ENCODE data around the gene CD44. TPM values are rescaled to one million over a fixed set of nuclear protein-coding genes. Genes with fewer than 3 reads are reported as not detected.

The CD44 gene
- total and polyA plus RNA-seq, 10 donors: 60.9 to 521 (median 317) TPM

DNA sequence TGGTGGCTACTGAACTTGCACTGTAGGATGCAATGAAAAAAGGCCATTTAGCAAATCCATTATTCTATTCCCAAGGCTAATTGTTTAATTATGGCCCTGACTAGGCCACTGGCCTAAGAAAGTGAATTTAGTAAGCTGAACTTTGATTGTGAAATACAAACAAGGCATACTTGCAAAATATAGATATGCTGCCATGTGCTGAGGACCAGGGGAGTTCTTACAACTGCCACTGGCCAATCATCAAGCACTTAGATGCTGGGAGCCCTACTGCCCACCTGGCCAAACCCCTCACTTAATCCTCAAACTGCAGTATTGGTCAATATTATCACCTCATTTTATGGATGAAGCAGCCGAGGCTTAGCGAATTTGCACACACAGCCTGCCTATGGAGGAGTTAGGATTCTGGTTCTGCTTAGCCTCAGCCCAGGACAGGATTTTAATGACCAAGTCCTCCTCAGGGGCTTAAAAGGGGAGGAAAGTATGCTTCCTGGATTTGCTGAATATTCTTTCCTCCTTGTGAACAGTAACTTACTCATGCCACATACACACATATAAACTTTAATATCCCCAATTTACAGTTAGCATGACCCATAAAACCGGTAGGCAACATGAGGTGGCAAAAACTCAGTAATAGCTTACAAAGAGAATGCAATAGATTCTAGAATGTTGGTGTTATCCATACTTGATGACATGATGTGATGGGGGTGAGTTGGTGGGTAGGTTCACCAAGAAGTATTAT is 39.3 kb downstream of the CD44 start:
- DNase-seq: no peak
- Histone ChIP-seq H3K4me1 (peaks cover 37 to 96% (median 86%) of the 10 kb centered on the region in 6 donors), H3K27ac (peak overlapping the region in 6 of 8 donors; percentile 36 to 89 (median 56)), H3K27me3 (replicated peaks in 1 of 7) (no peaks in the 10 kb centered on the region), H3K4me3 (no peak overlapping the region), H3K9me3 (no peaks in the 10 kb centered on the region), H3K36me3 (peaks cover 0 to 66% (median 44%) of the 10 kb centered on the region in 6 donors)
- TF ChIP-seq POLR2AphosphoS5 (IDR thresholded peaks at IDR 0.05): no peak
- TF ChIP-seq, protein P1, sequence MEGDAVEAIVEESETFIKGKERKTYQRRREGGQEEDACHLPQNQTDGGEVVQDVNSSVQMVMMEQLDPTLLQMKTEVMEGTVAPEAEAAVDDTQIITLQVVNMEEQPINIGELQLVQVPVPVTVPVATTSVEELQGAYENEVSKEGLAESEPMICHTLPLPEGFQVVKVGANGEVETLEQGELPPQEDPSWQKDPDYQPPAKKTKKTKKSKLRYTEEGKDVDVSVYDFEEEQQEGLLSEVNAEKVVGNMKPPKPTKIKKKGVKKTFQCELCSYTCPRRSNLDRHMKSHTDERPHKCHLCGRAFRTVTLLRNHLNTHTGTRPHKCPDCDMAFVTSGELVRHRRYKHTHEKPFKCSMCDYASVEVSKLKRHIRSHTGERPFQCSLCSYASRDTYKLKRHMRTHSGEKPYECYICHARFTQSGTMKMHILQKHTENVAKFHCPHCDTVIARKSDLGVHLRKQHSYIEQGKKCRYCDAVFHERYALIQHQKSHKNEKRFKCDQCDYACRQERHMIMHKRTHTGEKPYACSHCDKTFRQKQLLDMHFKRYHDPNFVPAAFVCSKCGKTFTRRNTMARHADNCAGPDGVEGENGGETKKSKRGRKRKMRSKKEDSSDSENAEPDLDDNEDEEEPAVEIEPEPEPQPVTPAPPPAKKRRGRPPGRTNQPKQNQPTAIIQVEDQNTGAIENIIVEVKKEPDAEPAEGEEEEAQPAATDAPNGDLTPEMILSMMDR (IDR thresholded peaks at IDR 0.05 in 8 of 11, conservative IDR thresholded peaks at IDR 0.05 in 3 of 11): no peak
- no peak for TF ChIP-seq POLR2A (IDR thresholded peaks at IDR 0.05)
- 91 to 97% (median 94%) methylated on average over 3 of the region's 3 CpGs for WGBS, 5 donors
- intact Hi-C loops (cut with DNase I; ENCODE audit: low total_unique reads): no loop called here

DNA sequence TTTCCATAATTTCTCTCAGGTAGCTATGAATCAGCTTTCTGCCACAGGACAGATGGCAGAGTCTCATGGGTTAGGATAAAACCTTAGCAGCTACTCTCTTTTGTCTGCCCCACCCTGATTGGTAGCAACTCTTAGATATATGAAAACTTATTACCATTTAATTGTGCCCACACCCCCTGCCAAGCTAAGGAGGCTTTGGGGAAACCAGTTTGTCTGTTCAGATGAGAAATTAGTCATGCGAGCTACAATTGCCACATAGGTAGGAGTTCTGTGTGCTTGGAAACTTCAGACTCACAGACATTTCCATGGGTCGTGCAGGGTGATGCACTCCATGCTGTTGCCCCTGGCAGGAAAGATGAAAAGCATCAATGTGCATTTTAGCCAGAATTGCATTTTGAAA is 39.9 kb downstream of the CD44 start:
- no peaks in the 10 kb centered on the region for H3K9me3 ChIP-seq
- H3K27me3 ChIP-seq (replicated peaks in 1 of 7): no peaks in the 10 kb centered on the region
- peaks cover 32 to 96% (median 80%) of the 10 kb centered on the region in 6 donors for H3K4me1 ChIP-seq
- no peak overlapping the region for H3K4me3 ChIP-seq
- WGBS, 5 donors: 52 to 77% (median 56%) methylated on average over 2 of the region's 2 CpGs
- H3K27ac ChIP-seq: peak overlapping the region in 6 of 8 donors; percentile 36 to 89 (median 56)
- TF ChIP-seq, protein P1 (IDR thresholded peaks at IDR 0.05 in 8 of 11, conservative IDR thresholded peaks at IDR 0.05 in 3 of 11): no peak
- TF ChIP-seq POLR2A (IDR thresholded peaks at IDR 0.05) (no peak), POLR2AphosphoS5 (IDR thresholded peaks at IDR 0.05) (no peak)
- intact Hi-C loops (cut with DNase I; ENCODE audit: low total_unique reads): no loop called here
- no peak for DNase-seq
- peaks cover 0 to 73% (median 44%) of the 10 kb centered on the region in 6 donors for H3K36me3 ChIP-seq

DNA sequence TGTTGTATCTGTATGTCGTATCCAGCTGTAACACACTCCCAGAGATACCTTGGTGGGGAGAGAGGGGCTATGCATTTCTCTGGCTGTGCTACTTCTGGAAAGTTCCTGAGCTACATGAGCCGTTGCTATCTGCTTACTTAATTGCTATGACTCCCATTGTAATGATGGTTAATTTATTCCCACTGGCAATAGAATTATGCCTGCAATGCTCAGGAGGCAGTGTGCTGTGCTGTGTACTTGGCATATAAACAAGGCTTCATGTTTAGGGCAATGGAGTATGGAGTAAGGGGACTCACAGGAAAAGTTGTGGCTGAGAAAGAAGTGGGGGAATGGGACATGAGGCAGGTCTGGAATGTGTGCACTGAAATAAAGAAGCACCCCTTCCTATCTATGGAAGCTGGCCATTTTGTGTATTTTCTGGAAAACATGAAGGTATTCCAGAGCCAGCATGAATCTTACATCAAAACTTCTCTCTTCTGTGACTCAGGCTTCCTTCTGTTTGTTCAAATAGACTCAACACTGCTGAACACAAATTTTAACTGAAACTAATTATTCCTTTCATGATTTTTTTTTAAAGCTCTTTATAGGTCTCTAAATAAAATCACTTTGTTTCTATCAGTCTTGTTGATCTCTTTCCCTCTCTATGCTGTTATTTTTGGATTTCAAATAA is 40.6 kb downstream of the CD44 start:
- TF ChIP-seq POLR2A (IDR thresholded peaks at IDR 0.05) (no peak), POLR2AphosphoS5 (IDR thresholded peaks at IDR 0.05) (no peak)
- TF ChIP-seq, protein P1 (IDR thresholded peaks at IDR 0.05 in 8 of 11, conservative IDR thresholded peaks at IDR 0.05 in 3 of 11): no peak
- Histone ChIP-seq H3K36me3 (peaks cover 0 to 80% (median 48%) of the 10 kb centered on the region in 6 donors), H3K4me3 (no peak overlapping the region), H3K27me3 (replicated peaks in 1 of 7) (no peaks in the 10 kb centered on the region), H3K9me3 (no peaks in the 10 kb centered on the region), H3K27ac (peak overlapping the region in 5 of 8 donors; percentile 44 to 89 (median 62)), H3K4me1 (peaks cover 28 to 94% (median 72%) of the 10 kb centered on the region in 6 donors)
- no peak for DNase-seq
- intact Hi-C loops (cut with DNase I; ENCODE audit: low total_unique reads): no loop called here
- 74 to 96% (median 79%) methylated on average over 2 of the region's 2 CpGs for WGBS, 5 donors
